Mucosa of rectum (tissue), 2 donors: Measurements from ENCODE around the gene GOLGA6L9.
"Not testable (repeated sequence)": the region's sequence is repeated elsewhere in the genome, so short reads cannot be mapped to it uniquely, and the experiment has no call there.

Experiments
- H3K27ac ChIP-seq, 2 donors: one replicate each; pipeline ENCODE4 v1.7.0; 2013; ENCODE audit warnings: inconsistent platforms in 2 of 2, low read depth in 2 of 2, low read length in 2 of 2
- H3K27me3 ChIP-seq, 2 donors: one replicate each; pipeline ENCODE4 v1.7.0; 2013; ENCODE audit warnings: low read length in 2 of 2; ENCODE audit not compliant: control insufficient read depth in 2 of 2, insufficient read depth in 2 of 2
- H3K36me3 ChIP-seq, 2 donors: one replicate each; pipeline ENCODE4 v1.7.0; 2013; ENCODE audit warnings: low read length in 2 of 2; ENCODE audit not compliant: control insufficient read depth in 2 of 2, insufficient read depth in 2 of 2
- H3K4me1 ChIP-seq, 2 donors: one replicate each; pipeline ENCODE4 v1.7.0; 2013; ENCODE audit warnings: low read length in 2 of 2, mild to moderate bottlenecking in 1 of 2; ENCODE audit not compliant: control insufficient read depth in 2 of 2, insufficient read depth in 2 of 2
- H3K4me3 ChIP-seq, 2 donors: one replicate each; pipeline ENCODE4 v1.7.0; 2013; ENCODE audit warnings: low read length in 2 of 2
- H3K9ac ChIP-seq, 2 donors: one replicate each; pipeline ENCODE4 v1.7.0; 2013; ENCODE audit warnings: low read length in 2 of 2, low read depth in 1 of 2, mild to moderate bottlenecking in 1 of 2
- H3K9me3 ChIP-seq, 2 donors: one replicate each; pipeline ENCODE4 v1.7.0; 2013; ENCODE audit warnings: low read length in 2 of 2; ENCODE audit not compliant: control insufficient read depth in 2 of 2
- donor health status: healthy.
- donor health status: Normal muscosa, but diverticular disease.

GOLGA6L9 gene

DNA sequence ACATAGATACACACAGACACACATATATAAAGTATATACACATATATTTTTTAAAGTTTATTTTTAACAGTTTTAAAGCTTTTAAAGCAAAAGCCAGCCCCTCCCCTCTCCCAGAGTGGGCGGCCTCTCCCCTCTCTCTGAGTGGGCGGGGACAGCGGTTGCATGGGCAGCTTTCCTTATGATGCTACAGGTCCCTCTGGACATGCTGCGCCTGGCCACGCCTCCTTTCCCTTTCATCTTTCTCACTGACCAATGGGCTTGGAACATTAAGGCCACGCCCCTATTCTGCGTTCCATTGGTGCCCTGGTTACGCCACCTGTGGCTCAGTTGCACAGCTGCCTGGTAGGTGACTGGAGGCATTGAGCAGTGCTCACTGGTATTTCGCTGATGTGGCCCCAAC, at the start of gene GOLGA6L9:
Gene GOLGA6L9 (plus strand): TSS at position 124 of the 400 bp plus-strand sequence. CDS start 264 bp downstream, at position 388.
- H3K27ac ChIP-seq, H3K9ac ChIP-seq, H3K4me3 ChIP-seq, H3K27me3 ChIP-seq, H3K4me1 ChIP-seq, H3K36me3 ChIP-seq, H3K9me3 ChIP-seq: not testable (repeated sequence)

GRCh38 chr15:82381330-82381955, 48.2 kb upstream of the GOLGA6L9 start:
- not testable (repeated sequence) for H3K36me3 ChIP-seq, H3K4me1 ChIP-seq, H3K27ac ChIP-seq

DNA sequence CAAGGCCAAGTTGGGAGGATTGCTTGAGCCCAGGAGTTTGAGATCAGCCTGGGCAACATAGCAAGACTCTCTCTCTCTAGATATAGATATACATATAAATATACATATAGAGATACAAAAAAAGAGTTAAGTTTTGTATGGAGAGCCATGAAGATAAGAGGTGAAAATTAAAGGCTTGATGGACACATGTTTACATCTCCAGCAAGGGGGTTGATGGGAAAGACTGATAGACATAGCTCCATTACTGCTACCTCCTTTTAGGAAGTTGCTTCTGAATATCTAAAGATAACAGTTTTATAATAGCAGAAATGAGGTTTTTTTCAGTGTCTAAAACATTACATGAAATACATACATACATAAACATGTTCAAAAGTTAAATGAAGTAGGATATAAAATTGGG, 42.4 kb upstream of the GOLGA6L9 start:
- H3K27ac ChIP-seq, H3K4me1 ChIP-seq, H3K27me3 ChIP-seq, H3K36me3 ChIP-seq, H3K9ac ChIP-seq, H3K4me3 ChIP-seq, H3K9me3 ChIP-seq: not testable (repeated sequence)

More at GRCh38 chr15:82381330-82381955, 48.2 kb upstream of the GOLGA6L9 start:
- not testable (repeated sequence) for H3K9me3 ChIP-seq, H3K4me3 ChIP-seq, H3K9ac ChIP-seq, H3K27me3 ChIP-seq

DNA sequence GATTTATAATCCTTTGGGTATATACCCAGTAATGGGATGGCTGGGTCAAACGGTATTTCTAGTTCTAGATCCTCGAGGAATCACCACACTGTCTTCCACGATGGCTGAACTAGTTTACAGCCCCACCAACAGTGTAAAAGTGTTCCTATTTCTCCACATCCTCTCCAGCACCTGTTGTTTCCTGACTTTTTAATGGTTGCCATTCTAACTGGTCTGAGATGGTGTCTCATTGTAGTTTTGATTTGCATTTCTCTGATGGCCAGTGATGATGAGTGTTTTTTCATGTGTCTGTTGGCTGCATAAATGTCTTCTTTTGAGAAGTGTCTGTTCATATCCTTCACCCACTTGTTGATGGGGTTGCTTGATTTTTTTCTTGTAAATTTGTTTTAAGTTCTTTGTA, 39.5 kb upstream of the GOLGA6L9 start:
- not testable (repeated sequence) for H3K36me3 ChIP-seq, H3K9ac ChIP-seq, H3K4me3 ChIP-seq, H3K27me3 ChIP-seq, H3K9me3 ChIP-seq, H3K4me1 ChIP-seq, H3K27ac ChIP-seq

- H3K27ac ChIP-seq, H3K9me3 ChIP-seq, H3K27me3 ChIP-seq, H3K36me3 ChIP-seq, H3K4me1 ChIP-seq, H3K4me3 ChIP-seq, H3K9ac ChIP-seq: not testable (repeated sequence)
Measured at GRCh38 chr15:82392077-82392476, 37.5 kb upstream of the GOLGA6L9 start.

DNA sequence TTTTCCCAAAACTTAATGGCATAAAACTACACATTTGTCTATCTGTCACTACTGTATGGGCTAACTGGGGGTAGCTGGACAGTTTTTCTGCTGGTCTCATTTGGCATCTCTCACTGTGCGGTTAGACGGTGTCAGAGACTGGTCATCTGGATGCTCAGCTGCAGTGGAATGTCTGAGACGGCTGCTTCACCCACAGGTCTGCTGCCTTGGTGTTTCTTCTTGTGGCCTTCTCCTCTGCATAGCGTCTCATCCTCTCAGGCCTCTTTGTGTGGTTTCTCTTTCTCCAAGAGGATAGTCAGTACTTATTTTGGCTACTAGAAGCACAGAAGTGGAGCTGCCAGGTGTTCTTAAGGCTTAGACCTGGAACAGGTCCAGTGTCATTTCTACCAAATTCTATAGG, 35.9 kb upstream of the GOLGA6L9 start:
- H3K9ac ChIP-seq = no peak overlapping the region
- H3K4me3 ChIP-seq = no peak overlapping the region
- no peaks in the 10 kb centered on the region for H3K4me1 ChIP-seq
- H3K27ac ChIP-seq = no peak overlapping the region
- H3K9me3 ChIP-seq = no peaks in the 10 kb centered on the region
- H3K27me3 ChIP-seq = no peaks in the 10 kb centered on the region
- no peaks in the 10 kb centered on the region for H3K36me3 ChIP-seq

DNA sequence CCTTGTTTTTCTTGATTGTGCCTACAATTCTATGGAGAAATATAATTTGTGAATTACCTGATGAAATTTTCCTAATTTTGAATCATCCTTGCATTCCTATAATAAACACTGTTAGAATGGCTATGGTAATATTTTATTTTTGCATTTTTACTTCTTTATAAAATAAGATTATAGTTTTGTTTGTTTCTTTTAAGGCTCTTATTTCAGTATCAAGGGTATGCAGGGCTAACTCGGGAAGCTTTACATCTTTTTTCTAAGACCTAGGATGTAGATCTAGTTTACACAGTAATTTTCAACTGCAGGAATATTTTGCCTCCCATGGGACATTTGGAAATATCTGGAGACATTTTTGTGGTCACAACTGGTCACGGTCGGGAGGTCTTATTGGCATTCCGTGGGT, 33.8 kb upstream of the GOLGA6L9 start:
- H3K36me3 ChIP-seq, H3K9me3 ChIP-seq, H3K4me3 ChIP-seq, H3K27ac ChIP-seq, H3K27me3 ChIP-seq, H3K4me1 ChIP-seq, H3K9ac ChIP-seq: not testable (repeated sequence)

DNA sequence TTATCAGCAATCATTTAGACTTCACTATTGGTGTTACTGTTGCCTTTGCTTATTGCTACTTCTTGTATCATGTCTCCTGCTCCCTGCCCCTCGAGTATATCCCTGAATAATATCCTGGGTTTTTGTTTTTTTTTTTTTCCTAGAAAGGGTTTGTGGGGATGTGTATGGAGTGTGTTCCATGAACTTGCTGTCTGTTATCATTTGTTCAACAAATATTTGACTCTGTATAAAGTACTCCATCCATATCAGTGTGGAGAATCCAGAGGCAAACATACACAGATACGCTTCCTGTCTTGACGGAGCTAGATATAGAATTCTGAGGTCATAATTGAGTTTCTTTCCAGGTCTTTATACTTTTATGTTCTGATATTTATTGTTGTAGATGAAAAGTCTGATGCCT, 31.8 kb upstream of the GOLGA6L9 start:
- H3K9me3 ChIP-seq = no peaks in the 10 kb centered on the region
- no peaks in the 10 kb centered on the region for H3K27me3 ChIP-seq
- H3K27ac ChIP-seq = no peak overlapping the region
- H3K36me3 ChIP-seq = no peaks in the 10 kb centered on the region
- no peak overlapping the region for H3K9ac ChIP-seq
- no peaks in the 10 kb centered on the region for H3K4me1 ChIP-seq
- H3K4me3 ChIP-seq = no peak overlapping the region

GRCh38 chr15:82398785-82399184, 30.8 kb upstream of the GOLGA6L9 start:
- H3K9ac ChIP-seq = no peak overlapping the region
- no peaks in the 10 kb centered on the region for H3K4me1 ChIP-seq
- H3K4me3 ChIP-seq = no peak overlapping the region
- no peaks in the 10 kb centered on the region for H3K36me3 ChIP-seq
- no peaks in the 10 kb centered on the region for H3K9me3 ChIP-seq
- no peak overlapping the region for H3K27ac ChIP-seq
- H3K27me3 ChIP-seq = no peaks in the 10 kb centered on the region

DNA sequence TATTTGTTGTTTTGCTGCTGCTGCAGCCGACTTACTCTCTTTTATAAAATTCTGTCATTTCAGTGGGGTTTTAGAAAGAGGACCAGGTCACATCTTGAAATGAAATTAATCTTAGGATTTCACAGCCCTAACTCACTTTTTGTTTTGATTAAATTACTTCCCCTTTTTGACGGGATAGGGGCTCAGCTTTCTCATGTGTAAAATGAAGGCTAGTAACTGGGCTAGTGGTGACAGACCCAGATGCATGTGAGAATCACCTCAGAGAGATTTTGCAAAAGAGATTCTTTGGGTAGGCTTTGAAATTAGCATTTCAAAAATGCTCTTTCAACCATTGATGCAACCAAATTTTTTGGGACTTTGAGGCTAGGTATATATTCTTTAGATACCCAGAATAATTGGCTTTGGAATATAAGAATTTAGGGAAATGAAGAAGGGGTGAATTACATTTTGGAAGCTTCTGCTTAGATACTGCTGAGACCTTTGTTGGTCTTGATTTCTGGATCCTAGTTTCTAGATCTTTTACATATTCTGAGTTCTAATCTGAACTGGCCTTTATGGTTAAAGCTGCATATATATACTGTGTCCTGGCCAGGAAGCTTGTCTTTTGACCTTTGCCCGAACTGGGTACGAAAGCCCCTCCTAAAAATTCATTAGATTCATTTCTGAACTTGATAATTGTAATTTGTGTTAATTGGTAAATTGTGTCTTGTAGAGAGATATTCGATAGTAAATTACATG, 30.1 kb upstream of the GOLGA6L9 start:
- H3K36me3 ChIP-seq, H3K4me1 ChIP-seq, H3K4me3 ChIP-seq, H3K27me3 ChIP-seq, H3K27ac ChIP-seq, H3K9ac ChIP-seq, H3K9me3 ChIP-seq: not testable (repeated sequence)
